Esophagus squamous epithelium (tissue), 4 donors: ENCODE data around the gene IGDCC3.

ENCODE experiments used
- POLR2A ChIP-seq, 4 donors: fragments of 450-650 bp; IDR thresholded peaks; one replicate each; pipeline ENCODE4 v1.6.1; 2017; ENCODE audit warnings: antibody characterized with exemption in 4 of 4, mild to moderate bottlenecking in 4 of 4, moderate library complexity in 3 of 4
- TF ChIP-seq, protein P1 (sequence below), 6 experiments: fragments of 450-650 bp in 4 of 6; fragments of 200-600 bp in 2 of 6; sonication (generic) in 2 of 6; IDR thresholded peaks; one replicate each; pipeline ENCODE4 v1.5.1; 2016 to 2019; ENCODE audit warnings: antibody characterized with exemption in 6 of 6, mild to moderate bottlenecking in 4 of 6, moderate library complexity in 4 of 6

DNA sequence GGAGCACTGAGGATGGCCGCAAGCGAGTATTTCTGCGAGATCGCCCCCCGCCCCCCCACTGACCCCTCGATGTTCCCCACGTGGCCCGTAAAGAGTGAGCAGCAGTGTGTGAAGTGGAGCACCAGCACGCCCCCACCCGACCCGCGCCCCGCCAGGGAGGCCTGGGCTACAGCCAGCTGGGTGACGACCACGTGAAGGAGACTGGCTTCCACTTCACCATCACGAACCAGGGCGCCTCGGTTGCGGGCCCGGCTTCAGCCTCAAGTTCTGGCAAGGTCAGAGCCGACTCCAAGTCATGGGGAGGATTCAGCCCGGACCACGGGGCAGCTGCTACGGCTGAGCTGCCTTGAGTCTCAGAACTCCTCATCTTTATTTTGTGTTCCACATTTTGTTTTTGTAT lies 75.7 kb downstream of the IGDCC3 start:
- TF ChIP-seq, protein P1, sequence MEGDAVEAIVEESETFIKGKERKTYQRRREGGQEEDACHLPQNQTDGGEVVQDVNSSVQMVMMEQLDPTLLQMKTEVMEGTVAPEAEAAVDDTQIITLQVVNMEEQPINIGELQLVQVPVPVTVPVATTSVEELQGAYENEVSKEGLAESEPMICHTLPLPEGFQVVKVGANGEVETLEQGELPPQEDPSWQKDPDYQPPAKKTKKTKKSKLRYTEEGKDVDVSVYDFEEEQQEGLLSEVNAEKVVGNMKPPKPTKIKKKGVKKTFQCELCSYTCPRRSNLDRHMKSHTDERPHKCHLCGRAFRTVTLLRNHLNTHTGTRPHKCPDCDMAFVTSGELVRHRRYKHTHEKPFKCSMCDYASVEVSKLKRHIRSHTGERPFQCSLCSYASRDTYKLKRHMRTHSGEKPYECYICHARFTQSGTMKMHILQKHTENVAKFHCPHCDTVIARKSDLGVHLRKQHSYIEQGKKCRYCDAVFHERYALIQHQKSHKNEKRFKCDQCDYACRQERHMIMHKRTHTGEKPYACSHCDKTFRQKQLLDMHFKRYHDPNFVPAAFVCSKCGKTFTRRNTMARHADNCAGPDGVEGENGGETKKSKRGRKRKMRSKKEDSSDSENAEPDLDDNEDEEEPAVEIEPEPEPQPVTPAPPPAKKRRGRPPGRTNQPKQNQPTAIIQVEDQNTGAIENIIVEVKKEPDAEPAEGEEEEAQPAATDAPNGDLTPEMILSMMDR (IDR thresholded peaks at IDR 0.05) = no peak
- no peak for TF ChIP-seq POLR2A (IDR thresholded peaks at IDR 0.05)
